Measurements from ENCODE around the gene C2CD5.
"Not testable (repeated sequence)": the region's sequence is repeated elsewhere in the genome, so short reads cannot be mapped to it uniquely, and the experiment has no call there.

Gene C2CD5

DNA sequence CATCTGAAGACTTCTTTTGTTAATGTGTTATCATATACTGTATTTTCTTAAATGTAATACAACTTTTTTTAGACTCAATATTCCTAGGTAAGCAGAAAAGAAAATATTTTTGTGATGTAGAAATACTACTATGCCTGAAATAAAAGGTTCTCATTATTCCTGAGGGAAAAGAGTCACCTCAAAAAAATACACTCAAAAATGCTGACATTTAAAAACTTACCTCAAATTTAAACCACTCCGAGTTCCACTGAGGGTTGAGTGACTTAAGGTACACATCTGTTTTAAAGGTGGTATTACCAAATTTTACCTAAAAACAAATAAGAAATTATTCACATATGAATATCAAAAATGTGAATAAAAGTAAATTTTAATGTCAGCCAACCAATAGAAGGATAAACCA, 9.3 kb downstream of the C2CD5 start:
- DNase-seq, result no peak

- no peak for DNase-seq
Measured at GRCh38 chr12:22533155-22533554, 11.2 kb downstream of the C2CD5 start.

GRCh38 chr12:22532317-22532716, 12.0 kb downstream of the C2CD5 start:
- no peak for DNase-seq

GRCh38 chr12:22531205-22531604, 13.1 kb downstream of the C2CD5 start:
- no peak for DNase-seq

GRCh38 chr12:22529281-22530060, 14.9 kb downstream of the C2CD5 start:
- no peak for DNase-seq

DNA sequence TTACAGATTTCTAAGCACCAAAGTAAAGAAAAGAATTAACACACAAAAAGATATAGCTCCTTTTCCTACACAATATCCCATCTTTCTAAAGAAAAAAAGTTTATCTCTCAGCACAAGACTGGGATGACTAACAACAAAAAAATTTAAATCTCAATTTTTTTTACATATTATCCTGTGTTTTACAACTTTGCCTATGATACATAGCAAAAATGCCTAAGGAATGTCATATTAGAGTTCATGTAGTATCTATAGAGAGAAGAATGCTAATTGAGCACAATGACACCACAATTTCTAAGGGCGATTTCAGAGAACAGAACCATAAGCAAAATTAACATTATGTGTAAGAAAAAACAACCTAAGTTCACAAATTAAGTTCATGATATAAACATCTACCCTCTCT, 16.3 kb downstream of the C2CD5 start:
- no peak for DNase-seq

- no peak for DNase-seq
Measured at GRCh38 chr12:22526836-22527235, 17.5 kb downstream of the C2CD5 start.

- no peak for DNase-seq
Measured at GRCh38 chr12:22525426-22525825, 18.9 kb downstream of the C2CD5 start.

- DNase-seq, result no peak
Measured at GRCh38 chr12:22518998-22519397, 25.3 kb downstream of the C2CD5 start.

DNA sequence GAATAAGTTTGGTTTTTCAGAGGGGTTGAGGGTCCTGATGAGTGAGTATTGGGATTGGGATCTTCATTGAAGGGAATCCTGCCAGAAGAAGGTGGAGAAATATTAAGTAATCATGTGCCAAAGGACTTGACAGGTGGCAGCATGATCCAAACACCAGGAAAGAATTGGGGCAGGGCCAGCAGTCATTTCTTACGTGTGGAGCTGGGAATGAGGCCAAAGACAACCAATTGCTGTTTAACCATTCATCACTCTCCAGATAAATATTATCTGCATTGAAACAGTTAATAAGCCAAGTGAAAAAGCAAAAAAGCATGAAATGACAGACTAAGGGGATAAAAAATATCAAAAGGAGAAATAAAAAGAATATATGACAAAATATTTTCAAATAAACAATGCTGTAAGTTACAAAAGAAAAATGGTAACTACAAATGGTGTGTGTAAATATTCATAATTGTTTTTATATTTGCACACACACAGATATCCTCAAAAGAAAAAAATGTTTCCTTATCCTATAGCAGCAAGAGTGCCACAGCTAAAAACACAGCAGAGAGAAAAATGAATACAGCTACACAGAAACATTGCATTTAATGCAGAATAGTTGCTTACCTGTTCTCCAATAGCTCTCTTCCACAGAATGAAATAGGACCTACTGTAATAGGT, 26.2 kb downstream of the C2CD5 start:
- DNase-seq, result no peak

- DNase-seq, result no peak
Measured at GRCh38 chr12:22514875-22515274, 29.5 kb downstream of the C2CD5 start.

DNA sequence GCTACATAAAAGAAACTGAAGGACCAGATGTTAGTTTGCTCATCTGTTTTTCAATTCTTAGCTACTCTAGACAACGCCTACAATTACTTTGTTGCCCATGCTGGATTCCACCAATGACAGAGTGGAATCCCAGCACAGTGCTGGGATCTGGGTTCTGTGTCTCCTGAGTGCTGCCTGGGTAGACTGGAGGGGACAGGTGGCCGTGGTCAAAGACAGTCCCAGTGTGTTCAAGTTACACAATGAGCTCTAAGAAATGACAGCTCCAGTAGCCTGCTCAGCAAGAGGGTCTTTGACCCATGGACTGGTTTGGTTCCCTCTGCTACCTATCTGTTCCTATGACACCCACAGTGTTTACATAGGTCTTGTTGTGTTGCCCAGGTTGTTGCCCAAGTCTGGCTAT, 38.5 kb downstream of the C2CD5 start:
- DNase-seq, result no peak

DNA sequence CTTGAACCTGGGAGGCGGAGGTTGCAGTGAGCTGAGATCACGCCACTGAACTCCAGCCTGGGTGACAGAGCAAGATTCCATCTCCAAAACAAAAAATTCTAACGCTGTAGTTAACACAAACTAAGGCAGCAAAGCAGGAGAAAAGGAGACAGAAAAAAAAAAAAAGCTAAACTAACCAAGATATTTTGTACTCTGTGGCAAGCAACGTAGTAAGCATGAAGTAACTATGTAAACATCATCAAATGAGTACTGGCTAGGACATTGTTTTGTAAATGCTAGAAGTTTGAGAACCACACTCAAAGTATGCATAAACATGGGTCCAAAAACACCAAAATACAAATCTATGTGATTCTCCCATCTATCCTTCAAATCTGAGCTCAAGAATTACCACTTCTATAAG, 44.2 kb downstream of the C2CD5 start:
- no peak for DNase-seq

DNA sequence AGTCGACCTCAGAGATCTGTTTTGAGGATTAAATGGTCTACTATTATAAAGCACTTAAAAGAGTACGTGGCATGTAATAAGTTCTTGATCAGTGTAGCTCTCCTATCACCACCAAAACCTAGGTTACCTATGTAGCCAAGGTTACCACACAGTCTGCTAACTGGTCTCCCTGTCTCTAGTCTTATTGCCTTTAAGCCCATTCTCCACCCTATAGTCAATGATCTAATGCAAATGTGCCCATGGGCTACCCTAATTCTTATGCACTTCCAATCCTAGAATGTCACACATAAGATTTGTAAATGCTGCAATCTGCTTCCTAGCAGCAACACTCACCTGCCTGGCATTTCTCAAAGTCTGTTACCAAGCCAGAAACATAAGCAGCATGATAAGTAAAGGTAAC, 44.9 kb downstream of the C2CD5 start:
- DNase-seq, result no peak

GRCh38 chr12:22494319-22494718, 50.0 kb downstream of the C2CD5 start:
- DNase-seq, result no peak

- no peak for DNase-seq
Measured at GRCh38 chr12:22491034-22491433, 53.3 kb downstream of the C2CD5 start.

GRCh38 chr12:22488478-22488877, 55.9 kb downstream of the C2CD5 start:
- no peak for DNase-seq

GRCh38 chr12:22487683-22488082, 56.7 kb downstream of the C2CD5 start:
- DNase-seq, result not testable (repeated sequence)

- DNase-seq, result no peak
Measured at GRCh38 chr12:22481547-22482104, 62.7 kb downstream of the C2CD5 start.

- not testable (repeated sequence) for DNase-seq
Measured at GRCh38 chr12:22480814-22481213, 63.5 kb downstream of the C2CD5 start.

DNA sequence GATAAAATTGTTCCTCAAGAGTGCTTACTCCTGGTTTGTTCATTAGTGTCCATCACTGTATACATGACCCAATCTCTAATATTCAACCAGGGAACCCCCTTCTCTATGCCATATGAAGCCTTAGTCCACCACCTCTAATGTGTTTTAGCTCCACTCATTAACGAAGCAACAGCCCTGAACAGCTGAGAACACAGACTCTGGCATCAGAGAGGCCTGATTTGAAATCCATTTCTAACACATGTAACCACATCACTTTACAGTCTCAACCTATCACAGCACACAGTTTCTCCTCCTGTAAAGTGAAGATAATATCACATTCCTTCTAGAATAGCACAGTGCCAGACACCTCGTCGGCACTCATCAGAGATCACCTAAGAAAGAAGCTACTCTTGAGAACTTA, 64.3 kb downstream of the C2CD5 start:
- no peak for DNase-seq

DNA sequence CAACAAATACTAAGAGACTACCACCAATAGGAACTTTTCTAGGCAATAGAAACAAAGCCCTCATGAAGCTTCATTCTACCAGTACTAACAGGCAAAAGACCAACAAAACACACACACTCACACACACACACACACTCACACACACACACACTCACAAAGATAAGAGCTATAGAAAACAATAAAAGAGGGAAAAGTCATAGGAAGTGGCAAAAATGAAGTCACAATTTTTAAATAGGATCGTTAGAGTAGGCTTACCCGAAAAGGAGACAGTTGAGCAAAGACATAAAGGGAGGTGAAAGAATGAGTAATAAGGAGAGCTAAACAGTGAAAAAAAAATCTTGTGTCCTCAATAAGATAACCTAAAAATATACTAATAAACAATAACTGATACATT, 66.5 kb downstream of the C2CD5 start:
- DNase-seq, result no peak

DNA sequence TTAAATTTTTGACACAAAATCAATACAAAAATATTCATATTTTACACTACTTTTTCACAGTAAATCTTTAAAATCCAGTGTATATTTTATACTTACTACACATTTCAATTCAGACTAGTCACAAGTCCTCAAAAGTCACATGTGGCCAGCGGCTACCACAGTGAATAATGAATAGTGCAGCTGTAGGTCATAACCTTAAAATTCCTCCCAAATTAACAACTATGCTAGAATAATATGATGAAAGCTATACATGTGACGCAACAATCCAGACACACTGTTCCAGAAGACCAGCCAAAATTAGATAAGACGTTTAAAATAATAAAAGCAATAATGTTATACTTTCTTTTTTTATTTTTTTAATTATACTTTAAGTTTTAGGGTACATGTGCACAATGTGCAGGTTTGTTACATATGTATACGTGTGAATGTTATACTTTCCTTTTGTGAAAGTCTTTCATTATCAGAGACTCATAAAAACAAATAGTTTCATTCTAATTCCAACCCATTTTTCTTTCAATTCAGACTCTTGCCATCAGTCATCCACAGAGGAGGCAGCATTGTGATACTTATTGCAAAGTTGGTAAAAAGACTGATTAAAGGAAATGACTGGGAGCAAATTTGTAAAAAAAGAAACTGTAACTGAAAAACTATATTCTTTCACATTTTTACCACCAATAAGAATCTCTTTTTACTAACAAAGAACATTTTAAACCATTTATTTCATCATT, 67.0 kb downstream of the C2CD5 start:
- no peak for DNase-seq

DNA sequence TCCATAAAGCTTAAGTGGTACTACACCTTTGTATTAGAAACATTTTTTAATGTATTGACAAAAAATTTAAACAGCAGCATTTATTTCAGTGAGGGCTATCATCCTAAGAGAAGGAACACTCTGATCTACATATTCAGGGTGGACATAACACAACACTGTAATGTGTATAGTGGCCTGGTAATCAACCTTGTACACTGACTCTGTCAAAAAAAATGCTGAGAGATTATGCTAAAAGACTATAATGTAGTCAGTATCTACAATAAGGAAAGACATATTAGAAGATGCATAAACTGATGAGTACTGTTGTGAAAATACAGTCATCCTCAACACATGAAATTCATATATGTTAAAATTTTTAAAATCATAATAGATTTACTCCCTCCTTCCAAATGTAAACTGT, 68.2 kb downstream of the C2CD5 start:
- DNase-seq, result no peak

All from femur (tissue), 1 donor.